HFF-Myc (cell line): ENCODE measurements around the gene DEUP1.

Experiments used
- DNase-seq: peaks from one replicate; pipeline ENCODE4 v3.0.0-alpha.2; 2011; ENCODE audit warnings: low read depth; ENCODE audit errors: extremely low read depth
- H3K4me3 ChIP-seq: replicated peaks from 2 replicates; pipeline ENCODE4 v1.5.1; 2011; ENCODE audit warnings: low read depth, mild to moderate bottlenecking, control low read depth, low read length
- CTCF ChIP-seq: IDR thresholded peaks from 2 replicates; pipeline ENCODE4 v1.5.1; 2012; ENCODE audit warnings: mild to moderate bottlenecking, low read depth, low read length, control low read depth; ENCODE audit errors: missing control alignments

Gene DEUP1

GRCh38 chr11:93322207-93322606 is 8.3 kb upstream of the DEUP1 start:
- DNase-seq, result no peak
- no peak for TF ChIP-seq CTCF
- no peak overlapping the region for H3K4me3 ChIP-seq

GRCh38 chr11:93323747-93324146 is 6.8 kb upstream of the DEUP1 start:
- H3K4me3 ChIP-seq, result no peak overlapping the region
- no peak for TF ChIP-seq CTCF
- DNase-seq, result no peak

GRCh38 chr11:93324500-93324899 is 6.0 kb upstream of the DEUP1 start:
- no peak for TF ChIP-seq CTCF
- no peak overlapping the region for H3K4me3 ChIP-seq
- DNase-seq, result no peak

- H3K4me3 ChIP-seq, result no peak overlapping the region
- DNase-seq, result no peak
- no peak for TF ChIP-seq CTCF
Measured at GRCh38 chr11:93326681-93327080, 3.9 kb upstream of the DEUP1 start.

- DNase-seq, result no peak
- no peak for TF ChIP-seq CTCF
- H3K4me3 ChIP-seq, result no peak overlapping the region
Measured at GRCh38 chr11:93329936-93330445, 551 bp upstream of the DEUP1 start.

GRCh38 chr11:93340223-93340622 is 9.7 kb downstream of the DEUP1 start:
- DNase-seq, result no peak
- no peak for TF ChIP-seq CTCF
- H3K4me3 ChIP-seq, result no peak overlapping the region

GRCh38 chr11:93344855-93345333 is 14.4 kb downstream of the DEUP1 start:
- no peak for TF ChIP-seq CTCF

More at GRCh38 chr11:93344855-93345333, 14.4 kb downstream of the DEUP1 start:
- DNase-seq, result no peak
- H3K4me3 ChIP-seq, result no peak overlapping the region
